Endodermal cell (in vitro differentiated cells): ENCODE data around the gene ZNF423. TPM values are rescaled to one million over a fixed set of nuclear protein-coding genes. Genes with fewer than 3 reads are reported as not detected.

Experiments
- DNase-seq: peaks from one replicate; pipeline ENCODE4 v3.0.0-alpha.2; 2017
- H3K27ac ChIP-seq: 2 replicates; pipeline ENCODE4 v1.5.1; 2013; ENCODE audit warnings: mild to moderate bottlenecking, low read depth, low read length, moderate library complexity
- H3K27me3 ChIP-seq: 2 replicates; pipeline ENCODE4 v1.6.1; 2013; ENCODE audit warnings: mild to moderate bottlenecking, low read length, moderate library complexity; ENCODE audit not compliant: insufficient read depth, control insufficient read depth, poor library complexity, severe bottlenecking
- H3K36me3 ChIP-seq: 2 replicates; pipeline ENCODE4 v1.7.0; 2013; ENCODE audit warnings: mild to moderate bottlenecking, low read length, moderate library complexity; ENCODE audit not compliant: control insufficient read depth, insufficient read depth
- H3K4me1 ChIP-seq: one replicate; pipeline ENCODE4 v1.7.0; 2013; ENCODE audit warnings: low read length; ENCODE audit not compliant: control insufficient read depth, insufficient read depth
- H3K4me3 ChIP-seq: 2 replicates; pipeline ENCODE4 v1.5.1; 2013; ENCODE audit warnings: mild to moderate bottlenecking, low read length, moderate library complexity
- H3K9ac ChIP-seq: 2 replicates; pipeline ENCODE4 v1.6.1; 2013; ENCODE audit warnings: mild to moderate bottlenecking, low read length, moderate library complexity; ENCODE audit not compliant: poor library complexity, severe bottlenecking; ENCODE audit errors: extremely low read depth
- H3K9me3 ChIP-seq: 2 replicates; pipeline ENCODE4 v1.6.1; 2013; ENCODE audit warnings: mild to moderate bottlenecking, low read length, moderate library complexity; ENCODE audit not compliant: control insufficient read depth
- H3K27ac Mint-ChIP-seq: 2 replicates; pipeline ENCODE4 v1.8.0; 2020; ENCODE audit warnings: mixed read lengths
- H3K27me3 Mint-ChIP-seq: 2 replicates; pipeline ENCODE4 v1.8.0; 2021; ENCODE audit warnings: mild to moderate bottlenecking, mixed read lengths; ENCODE audit not compliant: insufficient read depth
- H3K36me3 Mint-ChIP-seq: 2 replicates; pipeline ENCODE4 v1.8.0; 2020; ENCODE audit warnings: low read depth, mixed read lengths
- H3K4me1 Mint-ChIP-seq: 2 replicates; pipeline ENCODE4 v1.8.0; 2020; ENCODE audit warnings: mixed read lengths
- H3K4me3 Mint-ChIP-seq: 2 replicates; pipeline ENCODE4 v1.8.0; 2020; ENCODE audit warnings: mild to moderate bottlenecking, moderate library complexity, mixed read lengths
- H3K9me3 Mint-ChIP-seq: 2 replicates; pipeline ENCODE4 v1.8.0; 2020; ENCODE audit warnings: mild to moderate bottlenecking, mixed read lengths
- WGBS, 2 experiments: methylation state at CpG; one replicate each; pipeline versions ENCODE4 v1.1.5 to v1.1.7; 2013; ENCODE audit warnings: missing lambda C conversion rate in 2 of 2, mixed read lengths in 1 of 2; ENCODE audit not compliant: insufficient coverage in 1 of 2, insufficient read length in 1 of 2; 5-methylcytosine and 5-hydroxymethylcytosine counted together
- total RNA-seq, 2 donors: library from RNA; stranded (reverse); fragmentation: NEBNext Ultra II Directional in 1 of 2; extraction: Animal tissue kit (Norgen Biotek cat#: 25700) in 1 of 2; gene quantifications; 2 replicates in 1 of 2; 3 replicates in 1 of 2; pipeline ENCODE4 v1.2.1, GENCODE V29; 2021
- TF ChIP-seq, protein P1 (sequence below): fragments of 200-600 bp; sonication (generic); conservative IDR thresholded peaks from 2 replicates; pipeline ENCODE4 v1.5.0; 2021; ENCODE audit warnings: antibody characterized with exemption, mild to moderate bottlenecking

ZNF423 gene
- total RNA-seq, 2 donors from 2014 or later: 30.3 to 41.9 TPM

DNA sequence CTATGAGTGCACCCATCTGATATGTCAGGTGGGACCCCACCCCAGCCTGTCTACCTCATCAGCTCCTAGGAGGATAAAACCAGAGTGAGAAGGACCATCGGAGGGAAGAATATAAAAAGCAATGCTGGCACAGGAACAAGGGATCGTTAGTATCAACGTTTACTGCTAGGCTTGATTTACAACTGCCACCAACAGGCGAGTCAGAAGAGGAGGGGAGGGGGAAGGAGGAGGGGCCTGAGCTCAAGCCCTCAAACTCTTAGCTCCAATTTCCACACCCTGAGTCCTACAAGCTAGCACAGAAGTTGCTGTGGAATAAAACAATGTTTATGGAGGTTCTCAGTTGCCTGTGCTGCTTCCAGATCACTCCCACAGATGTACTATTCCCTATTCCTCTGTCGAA, 247.8 kb downstream of the ZNF423 start:
- H3K27ac ChIP-seq: no peak overlapping the region
- 47 to 48% methylated on average over 4 to 5 of the region's 5 CpGs for WGBS, 2 experiments
- TF ChIP-seq, protein P1, sequence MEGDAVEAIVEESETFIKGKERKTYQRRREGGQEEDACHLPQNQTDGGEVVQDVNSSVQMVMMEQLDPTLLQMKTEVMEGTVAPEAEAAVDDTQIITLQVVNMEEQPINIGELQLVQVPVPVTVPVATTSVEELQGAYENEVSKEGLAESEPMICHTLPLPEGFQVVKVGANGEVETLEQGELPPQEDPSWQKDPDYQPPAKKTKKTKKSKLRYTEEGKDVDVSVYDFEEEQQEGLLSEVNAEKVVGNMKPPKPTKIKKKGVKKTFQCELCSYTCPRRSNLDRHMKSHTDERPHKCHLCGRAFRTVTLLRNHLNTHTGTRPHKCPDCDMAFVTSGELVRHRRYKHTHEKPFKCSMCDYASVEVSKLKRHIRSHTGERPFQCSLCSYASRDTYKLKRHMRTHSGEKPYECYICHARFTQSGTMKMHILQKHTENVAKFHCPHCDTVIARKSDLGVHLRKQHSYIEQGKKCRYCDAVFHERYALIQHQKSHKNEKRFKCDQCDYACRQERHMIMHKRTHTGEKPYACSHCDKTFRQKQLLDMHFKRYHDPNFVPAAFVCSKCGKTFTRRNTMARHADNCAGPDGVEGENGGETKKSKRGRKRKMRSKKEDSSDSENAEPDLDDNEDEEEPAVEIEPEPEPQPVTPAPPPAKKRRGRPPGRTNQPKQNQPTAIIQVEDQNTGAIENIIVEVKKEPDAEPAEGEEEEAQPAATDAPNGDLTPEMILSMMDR: no peak
- Mint-ChIP-seq H3K36me3 (no peaks in the 10 kb centered on the region), H3K27ac (peak overlapping the region; percentile 27), H3K4me1 (peaks cover 12% of the 10 kb centered on the region), H3K9me3 (peaks cover 2% of the 10 kb centered on the region), H3K4me3 (no peak overlapping the region), H3K27me3 (no peaks in the 10 kb centered on the region)
- no peaks in the 10 kb centered on the region for H3K27me3 ChIP-seq
- H3K4me3 ChIP-seq: no peak overlapping the region
- H3K9ac ChIP-seq: no peak overlapping the region
- no peaks in the 10 kb centered on the region for H3K36me3 ChIP-seq
- no peaks in the 10 kb centered on the region for H3K4me1 ChIP-seq
- DNase-seq: peak; percentile 67
- H3K9me3 ChIP-seq: peaks cover 3% of the 10 kb centered on the region

DNA sequence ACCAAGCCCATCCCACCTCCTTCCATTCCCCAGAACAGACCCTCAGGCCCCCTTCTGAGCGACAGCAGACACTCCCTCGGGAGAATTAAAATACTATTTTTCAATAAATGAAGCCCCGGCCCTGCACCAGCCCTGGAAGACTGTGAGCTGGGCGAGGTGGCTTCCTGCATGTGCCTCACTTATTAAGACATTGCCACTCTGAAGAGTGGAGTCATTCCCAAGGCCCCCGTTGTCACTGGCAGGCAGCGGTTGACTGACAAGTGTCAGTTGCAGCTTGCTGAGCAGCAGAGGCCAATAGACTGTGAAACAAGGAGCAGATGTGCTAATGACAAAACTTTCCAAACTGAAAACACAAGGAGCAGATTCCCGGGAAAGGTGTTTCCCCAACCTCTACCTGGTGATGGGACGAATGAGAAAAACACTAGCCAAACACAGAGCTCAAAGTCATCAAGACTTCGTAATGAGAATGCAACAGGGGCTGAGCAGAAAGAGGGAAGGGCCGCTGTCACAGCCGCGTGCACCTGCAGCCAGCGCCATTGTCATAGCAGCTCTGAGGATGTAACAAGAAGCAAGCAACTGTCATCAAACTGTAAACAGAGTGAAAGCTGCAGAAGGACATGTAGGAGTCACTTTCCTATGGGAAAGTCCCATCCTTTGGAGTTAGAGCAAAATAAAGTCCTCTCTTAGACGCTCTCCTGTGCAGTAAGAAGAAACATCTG, 250.2 kb downstream of the ZNF423 start:
- peak; percentile 31 for DNase-seq
- Mint-ChIP-seq H3K27me3 (no peaks in the 10 kb centered on the region), H3K4me1 (peaks cover 12% of the 10 kb centered on the region), H3K4me3 (no peak overlapping the region), H3K36me3 (no peaks in the 10 kb centered on the region), H3K27ac (peak overlapping the region; percentile 20), H3K9me3 (no peaks in the 10 kb centered on the region)
- Histone ChIP-seq H3K27ac (no peak overlapping the region), H3K36me3 (no peaks in the 10 kb centered on the region), H3K27me3 (no peaks in the 10 kb centered on the region), H3K4me3 (no peak overlapping the region), H3K9me3 (no peaks in the 10 kb centered on the region), H3K4me1 (no peaks in the 10 kb centered on the region), H3K9ac (no peak overlapping the region)
- TF ChIP-seq, protein P1: no peak
- 90 to 92% methylated on average over 14 of the region's 14 CpGs for WGBS, 2 experiments

DNA sequence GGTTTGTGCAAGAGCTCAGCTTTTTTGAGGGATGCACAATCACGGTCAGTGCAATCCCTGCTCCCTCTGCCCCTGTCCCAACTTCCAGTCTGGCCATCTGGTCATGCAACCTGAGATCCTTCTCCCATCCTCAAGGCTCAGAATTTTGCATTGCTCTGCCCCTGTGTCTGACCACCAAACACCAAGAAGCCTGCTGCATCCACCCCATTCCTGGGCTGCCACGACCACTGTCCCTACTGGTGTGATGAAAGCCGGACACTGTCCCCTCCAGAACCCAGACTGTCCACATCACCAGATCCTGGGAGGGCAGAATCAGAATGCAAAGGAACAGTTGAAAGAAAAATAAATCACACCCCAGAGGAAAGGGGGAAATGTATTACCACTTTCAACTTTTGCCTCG, 251.3 kb downstream of the ZNF423 start:
- no peak overlapping the region for H3K27ac ChIP-seq
- Mint-ChIP-seq H3K36me3 (no peaks in the 10 kb centered on the region), H3K4me1 (peaks cover 12% of the 10 kb centered on the region), H3K27ac (no peak overlapping the region), H3K27me3 (no peaks in the 10 kb centered on the region), H3K9me3 (no peaks in the 10 kb centered on the region), H3K4me3 (no peak overlapping the region)
- H3K4me1 ChIP-seq: no peaks in the 10 kb centered on the region
- no peaks in the 10 kb centered on the region for H3K36me3 ChIP-seq
- H3K9ac ChIP-seq: no peak overlapping the region
- TF ChIP-seq, protein P1: no peak
- no peak overlapping the region for H3K4me3 ChIP-seq
- WGBS, 2 experiments: 88 to 96% methylated on average over 2 to 4 of the region's 4 CpGs
- peak; percentile 17 for DNase-seq
- H3K27me3 ChIP-seq: no peaks in the 10 kb centered on the region
- no peaks in the 10 kb centered on the region for H3K9me3 ChIP-seq
